ENCODE data around the gene SBNO2.

- TF ChIP-seq CTCF (IDR thresholded peaks at IDR 0.05) (no peak), POLR2AphosphoS5 (IDR thresholded peaks at IDR 0.05) (no peak), POLR2A (IDR thresholded peaks at IDR 0.05) (no peak), EP300 (IDR thresholded peaks at IDR 0.05) (no peak)
Observed at GRCh38 chr19:1063030-1063908, 110.8 kb downstream of the SBNO2 start.

All from stomach (tissue), 4 donors.